GM21737 (cell line): ENCODE data around the gene DDAH1.
"Not testable (repeated sequence)": the region's sequence is repeated elsewhere in the genome, so short reads cannot be mapped to it uniquely, and the experiment has no call there.

Experiments used
- ATAC-seq: cut with Tn5 transposase; IDR thresholded peaks from one replicate; pipeline ENCODE4 v1.9.1; 2021; ENCODE audit warnings: mild to moderate bottlenecking, moderate library complexity; ENCODE audit not compliant: unreplicated experiment

Gene DDAH1

GRCh38 chr1:85465099-85465785 is at the start of gene DDAH1:
Gene DDAH1 (minus strand): TSS chr1:85465159. CDS start chr1:85465045, 114 bp downstream.
- ATAC-seq, result no peak

GRCh38 chr1:85513998-85514397 is 49.0 kb upstream of the DDAH1 start:
- ATAC-seq, result not testable (repeated sequence)

GRCh38 chr1:85504417-85504816 is 39.5 kb upstream of the DDAH1 start:
- ATAC-seq, result no peak

- no peak for ATAC-seq
These were observed 37.7 kb upstream of the DDAH1 start for GRCh38 chr1:85502625-85503083.

GRCh38 chr1:85502171-85502570 is 37.2 kb upstream of the DDAH1 start:
- ATAC-seq, result no peak

GRCh38 chr1:85501355-85501898 is 36.5 kb upstream of the DDAH1 start:
- ATAC-seq, result no peak

- ATAC-seq, result no peak
These were observed 32.1 kb upstream of the DDAH1 start for GRCh38 chr1:85496941-85497582.

GRCh38 chr1:85495556-85495955 is 30.6 kb upstream of the DDAH1 start:
- ATAC-seq, result no peak

- no peak for ATAC-seq
These were observed 29.9 kb upstream of the DDAH1 start for GRCh38 chr1:85494904-85495266.

- ATAC-seq, result no peak
These were observed 29.3 kb upstream of the DDAH1 start for GRCh38 chr1:85494074-85494903.

- no peak for ATAC-seq
These were observed 25.5 kb upstream of the DDAH1 start for GRCh38 chr1:85490270-85490985.

- ATAC-seq, result no peak
These were observed 23.2 kb upstream of the DDAH1 start for GRCh38 chr1:85488126-85488525.

GRCh38 chr1:85485516-85485915 is 20.6 kb upstream of the DDAH1 start:
- ATAC-seq, result no peak

GRCh38 chr1:85484716-85485115 is 19.8 kb upstream of the DDAH1 start:
- no peak for ATAC-seq

GRCh38 chr1:85484264-85484663 is 19.3 kb upstream of the DDAH1 start:
- ATAC-seq, result no peak

GRCh38 chr1:85481688-85482087 is 16.7 kb upstream of the DDAH1 start:
- no peak for ATAC-seq

- ATAC-seq, result no peak
These were observed 15.6 kb upstream of the DDAH1 start for GRCh38 chr1:85480566-85480965.

- no peak for ATAC-seq
These were observed 14.5 kb upstream of the DDAH1 start for GRCh38 chr1:85479491-85479890.

GRCh38 chr1:85478366-85478765 is 13.4 kb upstream of the DDAH1 start:
- no peak for ATAC-seq

- ATAC-seq, result no peak
These were observed 10.1 kb upstream of the DDAH1 start for GRCh38 chr1:85475055-85475454.

- ATAC-seq, result no peak
These were observed 8.4 kb upstream of the DDAH1 start for GRCh38 chr1:85473390-85473789.
